Dermis lymphatic vessel endothelial cell (primary cell): ENCODE results near the gene PSPC1. TPM values are rescaled to one million over a fixed set of nuclear protein-coding genes. Genes with fewer than 3 reads are reported as not detected.

Source experiments
- total RNA-seq: library from RNA; depleted of rRNA; stranded (reverse); fragments of >200 nt; gene quantifications from 2 replicates; pipeline ENCODE4 v1.2.1, GENCODE V29; 2014

Gene PSPC1, protein sequence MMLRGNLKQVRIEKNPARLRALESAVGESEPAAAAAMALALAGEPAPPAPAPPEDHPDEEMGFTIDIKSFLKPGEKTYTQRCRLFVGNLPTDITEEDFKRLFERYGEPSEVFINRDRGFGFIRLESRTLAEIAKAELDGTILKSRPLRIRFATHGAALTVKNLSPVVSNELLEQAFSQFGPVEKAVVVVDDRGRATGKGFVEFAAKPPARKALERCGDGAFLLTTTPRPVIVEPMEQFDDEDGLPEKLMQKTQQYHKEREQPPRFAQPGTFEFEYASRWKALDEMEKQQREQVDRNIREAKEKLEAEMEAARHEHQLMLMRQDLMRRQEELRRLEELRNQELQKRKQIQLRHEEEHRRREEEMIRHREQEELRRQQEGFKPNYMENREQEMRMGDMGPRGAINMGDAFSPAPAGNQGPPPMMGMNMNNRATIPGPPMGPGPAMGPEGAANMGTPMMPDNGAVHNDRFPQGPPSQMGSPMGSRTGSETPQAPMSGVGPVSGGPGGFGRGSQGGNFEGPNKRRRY
- total RNA-seq = 53.5 and 68.8 TPM in 2 replicates

GRCh38 chr13:19782727-19783682 lies at the start of gene PSPC1:
PSPC1 (minus strand) TSS chr13:19782945; CDS start chr13:19782757, 188 bp downstream.

Other genes with a start within 250 kb of the PSPC1 start
- gene TPTE2, start 221.4 kb downstream of the PSPC1 start, total RNA-seq = not detected in 2 replicates
- gene MPHOSPH8, start 149.3 kb downstream of the PSPC1 start, total RNA-seq = 10.3 and 15.6 TPM in 2 replicates
- 12.4 and 15.1 TPM in 2 replicates for gene ZMYM5, start 80.7 kb upstream of the PSPC1 start, total RNA-seq
- gene ZMYM2, start 175.8 kb upstream of the PSPC1 start, total RNA-seq = 53.7 and 60.2 TPM in 2 replicates